Loucy (cell line): ENCODE results near the gene ALG14.

Experiments used
- EZH2phosphoT487 ChIP-seq: fragments of 200-600 bp; IDR thresholded peaks from 2 replicates; pipeline ENCODE4 v1.6.1; 2018; ENCODE audit warnings: antibody characterized with exemption, mild to moderate bottlenecking, moderate library complexity, borderline replicate concordance
- TF ChIP-seq, protein P1 (sequence below): fragments of 200-600 bp; sonication (generic); conservative IDR thresholded peaks from 2 replicates; pipeline ENCODE4 v1.5.1; 2014; ENCODE audit warnings: mild to moderate bottlenecking, antibody characterized with exemption, low read length

- TF ChIP-seq, protein P1, sequence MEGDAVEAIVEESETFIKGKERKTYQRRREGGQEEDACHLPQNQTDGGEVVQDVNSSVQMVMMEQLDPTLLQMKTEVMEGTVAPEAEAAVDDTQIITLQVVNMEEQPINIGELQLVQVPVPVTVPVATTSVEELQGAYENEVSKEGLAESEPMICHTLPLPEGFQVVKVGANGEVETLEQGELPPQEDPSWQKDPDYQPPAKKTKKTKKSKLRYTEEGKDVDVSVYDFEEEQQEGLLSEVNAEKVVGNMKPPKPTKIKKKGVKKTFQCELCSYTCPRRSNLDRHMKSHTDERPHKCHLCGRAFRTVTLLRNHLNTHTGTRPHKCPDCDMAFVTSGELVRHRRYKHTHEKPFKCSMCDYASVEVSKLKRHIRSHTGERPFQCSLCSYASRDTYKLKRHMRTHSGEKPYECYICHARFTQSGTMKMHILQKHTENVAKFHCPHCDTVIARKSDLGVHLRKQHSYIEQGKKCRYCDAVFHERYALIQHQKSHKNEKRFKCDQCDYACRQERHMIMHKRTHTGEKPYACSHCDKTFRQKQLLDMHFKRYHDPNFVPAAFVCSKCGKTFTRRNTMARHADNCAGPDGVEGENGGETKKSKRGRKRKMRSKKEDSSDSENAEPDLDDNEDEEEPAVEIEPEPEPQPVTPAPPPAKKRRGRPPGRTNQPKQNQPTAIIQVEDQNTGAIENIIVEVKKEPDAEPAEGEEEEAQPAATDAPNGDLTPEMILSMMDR: no peak
- TF ChIP-seq EZH2phosphoT487: no peak
Observed at GRCh38 chr1:95007687-95008086, 65.1 kb downstream of the ALG14 start.
